Activated T-cell treated with anti-CD3 and anti-CD28 coated beads, Interleukin-2, amount 50 U/mL, for 24 hours (primary cell): ENCODE results near the gene BLOC1S1.

ENCODE experiments used
- DNase-seq: peaks from one replicate; pipeline ENCODE4 v3.0.0-alpha.2; 2020
- H3K27ac Mint-ChIP-seq: 2 replicates; pipeline ENCODE4 v1.8.0; 2020; ENCODE audit warnings: mild to moderate bottlenecking, mixed read lengths
- H3K27me3 Mint-ChIP-seq: 2 replicates; pipeline ENCODE4 v1.8.0; 2020; ENCODE audit warnings: mixed read lengths
- H3K36me3 Mint-ChIP-seq: 2 replicates; pipeline ENCODE4 v1.8.0; 2020; ENCODE audit warnings: low read depth, mixed read lengths
- H3K4me1 Mint-ChIP-seq: 2 replicates; pipeline ENCODE4 v1.8.0; 2020; ENCODE audit warnings: low read depth, mixed read lengths
- H3K4me3 Mint-ChIP-seq: 2 replicates; pipeline ENCODE4 v1.8.0; 2020; ENCODE audit warnings: mild to moderate bottlenecking, moderate library complexity, mixed read lengths
- H3K9me3 Mint-ChIP-seq: 2 replicates; pipeline ENCODE4 v1.8.0; 2020; ENCODE audit warnings: mixed read lengths

The BLOC1S1 gene

DNA sequence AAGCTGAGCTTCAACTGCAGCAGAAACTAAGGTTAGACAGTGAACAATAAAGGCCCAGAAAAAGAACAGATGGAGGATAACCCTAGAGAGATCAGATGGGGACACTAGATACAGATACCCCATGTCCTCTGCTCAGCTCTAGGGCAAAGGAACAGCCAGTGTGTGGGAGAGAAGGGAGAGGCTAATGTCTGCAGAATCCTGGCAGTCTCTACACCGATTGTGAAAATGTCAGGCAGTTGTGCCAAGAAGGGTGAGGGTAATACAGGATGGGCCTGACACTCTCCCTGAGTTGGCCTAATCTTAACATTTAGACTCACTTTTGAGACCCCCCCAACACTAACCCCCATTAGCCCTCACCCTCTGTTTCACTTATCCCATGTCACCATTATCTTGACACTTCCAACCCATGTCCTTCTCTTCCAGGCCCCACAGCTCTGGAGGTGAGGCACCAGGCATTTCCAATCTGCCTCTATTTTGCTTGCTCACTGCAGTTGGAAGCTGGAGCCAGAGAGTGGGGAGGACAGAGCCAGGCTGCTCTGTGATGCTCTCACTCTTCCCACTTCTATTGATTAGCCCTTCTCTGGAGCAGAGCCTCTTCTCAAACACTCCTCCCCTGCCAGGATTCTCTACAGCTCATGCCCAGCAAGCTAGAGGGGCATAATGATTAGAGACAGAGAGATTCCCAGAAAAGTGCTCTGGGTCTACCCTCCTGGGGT is 3.0 kb upstream of the BLOC1S1 start:
- Mint-ChIP-seq H3K27ac (no peak overlapping the region), H3K4me1 (peaks cover 35% of the 10 kb centered on the region), H3K27me3 (peaks cover 15% of the 10 kb centered on the region), H3K4me3 (no peak overlapping the region), H3K36me3 (peaks cover 20% of the 10 kb centered on the region), H3K9me3 (no peaks in the 10 kb centered on the region)
- DNase-seq = no peak

DNA sequence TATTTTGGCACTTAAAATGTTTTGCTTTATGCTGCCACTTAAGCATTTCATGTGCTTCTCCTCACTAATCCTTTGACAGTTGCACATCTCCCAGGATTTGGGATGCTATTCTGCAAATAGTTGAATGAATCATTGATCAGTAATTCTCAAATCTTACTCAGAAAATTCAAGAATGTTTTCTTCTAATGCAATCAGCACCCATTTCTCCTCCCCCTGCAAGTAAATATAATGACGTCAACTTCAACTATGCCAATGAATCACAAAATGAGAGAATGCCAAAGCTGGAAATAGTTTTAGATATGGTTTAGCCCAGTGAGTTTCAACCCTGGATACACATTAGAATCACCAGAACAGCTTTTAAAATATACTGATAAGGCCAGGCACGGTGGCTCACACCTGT is 2.1 kb upstream of the BLOC1S1 start:
- no peak for DNase-seq
- peaks cover 36% of the 10 kb centered on the region for H3K4me1 Mint-ChIP-seq
- H3K9me3 Mint-ChIP-seq = no peaks in the 10 kb centered on the region
- no peak overlapping the region for H3K27ac Mint-ChIP-seq
- peaks cover 7% of the 10 kb centered on the region for H3K27me3 Mint-ChIP-seq
- H3K36me3 Mint-ChIP-seq = peaks cover 28% of the 10 kb centered on the region
- H3K4me3 Mint-ChIP-seq = no peak overlapping the region

DNA sequence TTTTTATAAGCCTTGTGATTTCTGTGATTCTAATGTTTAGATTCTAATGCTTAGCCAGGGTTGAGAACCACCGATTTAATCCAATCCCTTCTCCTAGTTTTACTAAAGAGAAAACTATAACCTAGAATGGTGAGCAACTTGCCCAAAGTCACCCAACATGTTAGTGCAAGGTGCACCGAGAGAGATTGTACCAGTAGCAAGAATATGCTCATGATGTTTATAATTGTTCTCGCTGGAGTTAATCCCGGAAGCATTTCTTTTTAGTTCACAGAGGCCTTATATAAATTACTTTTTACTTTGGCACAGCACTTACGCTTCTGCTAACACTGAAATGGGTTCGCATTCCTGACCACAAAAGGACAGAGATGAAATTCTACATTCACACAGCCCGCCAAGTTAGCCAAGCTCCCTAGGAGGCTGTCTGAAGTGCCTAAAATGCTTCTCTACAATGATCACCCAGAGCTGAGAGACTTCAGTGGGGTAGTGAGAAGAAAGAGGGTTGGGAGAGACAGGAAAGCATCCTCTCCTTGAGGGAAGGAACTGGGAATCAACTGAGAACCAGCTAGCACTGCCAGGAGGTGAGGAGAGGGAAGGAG is 579 bp upstream of the BLOC1S1 start:
- Mint-ChIP-seq H3K4me1 (peaks cover 38% of the 10 kb centered on the region), H3K36me3 (peaks cover 38% of the 10 kb centered on the region), H3K4me3 (peak overlapping the region; percentile 91), H3K9me3 (no peaks in the 10 kb centered on the region), H3K27ac (peak overlapping the region; percentile 97), H3K27me3 (no peaks in the 10 kb centered on the region)
- DNase-seq = no peak

DNA sequence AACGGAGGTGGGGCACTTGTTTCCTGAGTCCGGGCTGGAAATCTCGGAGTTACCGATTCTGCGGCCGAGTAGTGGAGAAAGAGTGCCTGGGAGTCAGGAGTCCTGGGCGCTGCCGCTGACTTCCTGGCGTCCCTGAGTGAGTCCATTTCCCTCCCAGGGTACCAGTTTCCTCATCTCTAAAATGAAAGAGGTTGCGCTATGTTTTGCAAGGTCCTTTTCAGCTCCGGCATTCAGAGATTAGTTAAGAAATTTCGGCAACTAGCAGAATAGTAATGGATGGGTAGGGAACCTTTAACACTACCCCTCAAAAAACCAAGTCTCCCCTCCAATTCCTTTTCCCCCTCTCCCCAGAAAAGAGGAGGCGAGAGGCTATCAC is 724 bp downstream of the BLOC1S1 start:
- DNase-seq = no peak
- Mint-ChIP-seq H3K4me1 (peaks cover 44% of the 10 kb centered on the region), H3K27ac (peak overlapping the region; percentile 97), H3K36me3 (peaks cover 41% of the 10 kb centered on the region), H3K27me3 (no peaks in the 10 kb centered on the region), H3K4me3 (peak overlapping the region; percentile 91), H3K9me3 (no peaks in the 10 kb centered on the region)

DNA sequence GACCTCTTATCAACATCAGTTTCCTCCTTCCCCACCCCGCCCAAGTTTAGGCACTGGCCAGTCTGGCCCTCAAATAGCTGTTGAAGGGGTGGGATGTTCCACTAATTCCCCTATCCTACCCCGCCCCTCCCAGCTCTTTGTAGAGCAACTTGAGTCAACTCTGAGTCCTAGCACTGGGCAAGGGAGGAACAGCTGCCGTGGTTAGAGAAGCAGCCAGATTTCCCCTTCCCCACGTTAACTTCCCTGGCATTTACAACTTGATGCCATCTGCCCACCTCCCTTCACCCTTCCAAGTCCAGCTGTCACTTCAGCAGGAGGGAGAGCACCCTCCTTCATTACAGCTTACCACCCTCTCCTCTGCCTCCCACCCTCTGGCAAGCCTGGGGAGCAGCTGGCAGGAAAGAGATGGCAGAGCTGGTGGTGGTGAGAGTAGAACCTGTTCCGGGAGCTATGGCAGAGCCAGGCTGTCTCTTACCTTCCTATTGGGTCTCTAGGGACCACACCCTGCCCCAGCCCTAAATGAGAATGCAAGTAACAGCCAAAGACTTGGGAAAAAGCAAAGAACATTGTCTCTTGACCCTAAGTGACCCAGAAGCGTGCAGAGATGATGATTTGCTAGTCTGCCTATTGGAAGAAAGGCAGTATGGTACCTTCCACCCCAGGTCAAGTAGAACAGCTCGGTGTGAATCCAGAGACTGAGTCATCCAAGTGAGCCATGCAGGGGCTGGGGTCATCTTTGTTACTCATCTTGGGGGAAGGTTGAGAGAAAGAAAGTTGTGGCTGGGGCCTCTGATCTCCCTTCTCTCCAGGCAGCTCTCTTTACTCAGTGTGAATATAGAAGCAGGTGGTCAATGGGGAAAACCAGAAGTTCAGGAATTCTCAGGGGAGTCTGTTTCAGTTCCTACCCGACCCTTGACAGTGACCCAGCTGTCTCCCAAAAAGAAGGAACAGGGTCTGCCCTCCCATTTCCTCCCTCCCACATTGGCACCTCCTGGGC is 1.5 kb downstream of the BLOC1S1 start:
- Mint-ChIP-seq H3K4me3 (peak overlapping the region; percentile 91), H3K27me3 (no peaks in the 10 kb centered on the region), H3K27ac (peak overlapping the region; percentile 97), H3K9me3 (no peaks in the 10 kb centered on the region), H3K4me1 (peaks cover 44% of the 10 kb centered on the region), H3K36me3 (peaks cover 45% of the 10 kb centered on the region)
- DNase-seq = no peak

DNA sequence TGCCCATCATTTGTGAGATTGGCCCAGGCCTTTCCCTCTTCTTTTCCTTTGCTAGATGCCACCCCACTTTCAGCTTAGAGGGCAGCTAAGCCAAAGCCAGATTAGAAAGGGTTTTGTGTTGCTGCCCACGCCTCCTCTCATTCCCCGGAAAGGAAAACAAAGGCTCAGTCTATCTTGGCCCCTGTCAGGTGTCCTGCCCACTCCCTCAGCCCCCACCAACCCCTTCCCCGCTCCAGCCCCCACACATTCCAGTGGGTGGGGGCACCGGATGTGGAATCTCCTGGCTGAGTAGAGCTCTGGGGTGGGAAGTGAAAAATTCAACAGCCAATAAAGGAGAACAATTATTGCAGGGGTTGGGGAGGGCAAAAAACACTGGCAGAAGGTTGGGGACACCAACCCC is 2.2 kb downstream of the BLOC1S1 start:
- Mint-ChIP-seq H3K4me3 (peak overlapping the region; percentile 91), H3K4me1 (peaks cover 44% of the 10 kb centered on the region), H3K27ac (peak overlapping the region; percentile 97), H3K27me3 (no peaks in the 10 kb centered on the region), H3K9me3 (no peaks in the 10 kb centered on the region), H3K36me3 (peaks cover 46% of the 10 kb centered on the region)
- no peak for DNase-seq

DNA sequence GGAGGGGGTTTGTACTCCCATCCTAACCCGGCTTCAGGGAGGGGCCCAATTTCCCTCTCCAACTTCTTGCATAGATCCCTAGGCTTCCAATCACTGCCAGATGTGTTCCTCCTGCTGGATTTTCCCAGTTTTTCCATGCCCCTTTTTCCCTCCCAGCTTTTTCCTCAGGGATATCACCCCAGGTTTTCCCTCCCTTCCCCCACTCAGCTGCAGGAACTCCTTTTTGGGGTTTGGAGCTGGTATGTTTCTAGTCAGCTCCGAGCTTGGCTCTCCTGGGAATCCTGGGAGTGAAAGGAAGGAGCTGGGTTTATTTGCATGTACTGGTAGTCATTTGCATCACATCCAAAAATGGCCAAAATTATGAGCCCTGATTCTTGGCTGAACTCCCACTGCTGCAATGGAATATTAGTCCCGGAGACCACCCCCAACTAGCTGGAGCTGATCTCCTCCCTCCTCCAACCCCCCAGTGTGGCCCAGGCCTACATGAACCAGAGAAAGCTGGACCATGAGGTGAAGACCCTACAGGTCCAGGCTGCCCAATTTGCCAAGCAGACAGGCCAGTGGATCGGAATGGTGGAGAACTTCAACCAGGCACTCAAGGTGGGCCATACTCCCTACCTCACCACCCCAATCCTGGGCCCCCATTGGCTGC is 2.9 kb downstream of the BLOC1S1 start:
- peak overlapping the region; percentile 97 for H3K27ac Mint-ChIP-seq
- peaks cover 53% of the 10 kb centered on the region for H3K36me3 Mint-ChIP-seq
- no peaks in the 10 kb centered on the region for H3K27me3 Mint-ChIP-seq
- H3K9me3 Mint-ChIP-seq = no peaks in the 10 kb centered on the region
- no peak for DNase-seq
- peaks cover 44% of the 10 kb centered on the region for H3K4me1 Mint-ChIP-seq
- no peak overlapping the region for H3K4me3 Mint-ChIP-seq

DNA sequence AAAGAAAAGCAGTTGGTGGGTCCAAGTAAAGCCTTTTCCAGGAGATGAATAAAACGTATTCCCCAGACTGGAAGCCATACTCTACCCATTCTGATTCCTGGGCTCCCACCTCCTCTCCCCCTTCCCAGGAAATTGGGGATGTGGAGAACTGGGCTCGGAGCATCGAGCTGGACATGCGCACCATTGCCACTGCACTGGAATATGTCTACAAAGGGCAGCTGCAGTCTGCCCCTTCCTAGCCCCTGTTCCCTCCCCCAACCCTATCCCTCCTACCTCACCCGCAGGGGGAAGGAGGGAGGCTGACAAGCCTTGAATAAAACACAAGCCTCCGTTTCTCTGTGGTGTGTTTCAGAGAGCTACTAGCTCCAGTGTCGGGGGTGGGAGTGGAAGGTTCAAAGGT is 3.5 kb downstream of the BLOC1S1 start:
- H3K27me3 Mint-ChIP-seq = no peaks in the 10 kb centered on the region
- peak overlapping the region; percentile 60 for H3K27ac Mint-ChIP-seq
- peaks cover 59% of the 10 kb centered on the region for H3K36me3 Mint-ChIP-seq
- peaks cover 44% of the 10 kb centered on the region for H3K4me1 Mint-ChIP-seq
- no peak for DNase-seq
- no peaks in the 10 kb centered on the region for H3K9me3 Mint-ChIP-seq
- no peak overlapping the region for H3K4me3 Mint-ChIP-seq

DNA sequence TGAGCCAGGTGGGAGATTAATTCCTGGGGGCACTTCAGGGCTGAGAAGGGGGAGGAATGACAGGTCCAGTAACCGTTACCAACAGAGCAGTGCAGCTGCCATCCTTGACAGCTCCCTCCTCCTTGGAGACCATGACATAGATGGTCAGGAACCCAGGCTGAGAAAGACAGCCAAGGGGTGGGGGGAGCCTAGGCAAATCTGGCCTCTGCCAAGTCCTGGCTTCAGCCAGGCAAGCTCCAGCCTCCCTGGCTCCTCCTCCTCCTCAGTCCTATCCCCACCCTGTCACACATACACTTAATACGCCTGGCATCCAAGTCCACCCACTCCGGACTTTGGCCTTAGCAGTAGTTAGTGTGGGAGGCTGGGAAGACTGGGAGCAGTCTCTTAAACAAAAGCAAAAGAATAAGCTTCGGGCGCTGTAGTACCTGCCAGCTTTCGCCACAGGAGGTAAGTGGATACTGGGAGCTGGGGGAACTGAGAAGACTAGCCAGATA is 4.3 kb downstream of the BLOC1S1 start, which contains the start of gene RDH5:
Gene RDH5 (plus strand): TSS at position 323 of the 494 bp plus-strand sequence. CDS start 792 bp downstream, outside the sequence.
- H3K36me3 Mint-ChIP-seq = peaks cover 67% of the 10 kb centered on the region
- H3K27me3 Mint-ChIP-seq = no peaks in the 10 kb centered on the region
- DNase-seq = no peak
- peaks cover 46% of the 10 kb centered on the region for H3K4me1 Mint-ChIP-seq
- H3K9me3 Mint-ChIP-seq = no peaks in the 10 kb centered on the region
- peak within 1 kb of the TSS; percentile 60 for H3K27ac Mint-ChIP-seq
- H3K4me3 Mint-ChIP-seq = no peak within 1 kb of the TSS

DNA sequence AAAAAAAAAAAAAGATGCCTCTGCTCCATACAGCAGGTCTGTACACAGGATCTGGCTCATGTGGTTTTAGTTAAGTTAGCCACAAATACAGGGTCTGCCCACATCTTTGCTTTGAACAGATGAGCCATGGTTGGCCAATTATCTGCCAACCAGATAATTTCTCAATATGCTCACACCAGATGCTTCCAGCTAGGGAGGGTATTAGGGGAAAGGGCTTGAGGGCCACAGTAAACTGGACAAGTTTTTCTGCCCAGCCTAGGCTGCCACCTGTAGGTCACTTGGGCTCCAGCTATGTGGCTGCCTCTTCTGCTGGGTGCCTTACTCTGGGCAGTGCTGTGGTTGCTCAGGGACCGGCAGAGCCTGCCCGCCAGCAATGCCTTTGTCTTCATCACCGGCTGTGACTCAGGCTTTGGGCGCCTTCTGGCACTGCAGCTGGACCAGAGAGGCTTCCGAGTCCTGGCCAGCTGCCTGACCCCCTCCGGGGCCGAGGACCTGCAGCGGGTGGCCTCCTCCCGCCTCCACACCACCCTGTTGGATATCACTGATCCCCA is 5.1 kb downstream of the BLOC1S1 start:
- peak overlapping the region; percentile 29 for H3K27ac Mint-ChIP-seq
- no peak overlapping the region for H3K4me3 Mint-ChIP-seq
- no peaks in the 10 kb centered on the region for H3K27me3 Mint-ChIP-seq
- peaks cover 42% of the 10 kb centered on the region for H3K4me1 Mint-ChIP-seq
- peaks cover 72% of the 10 kb centered on the region for H3K36me3 Mint-ChIP-seq
- no peak for DNase-seq
- no peaks in the 10 kb centered on the region for H3K9me3 Mint-ChIP-seq

DNA sequence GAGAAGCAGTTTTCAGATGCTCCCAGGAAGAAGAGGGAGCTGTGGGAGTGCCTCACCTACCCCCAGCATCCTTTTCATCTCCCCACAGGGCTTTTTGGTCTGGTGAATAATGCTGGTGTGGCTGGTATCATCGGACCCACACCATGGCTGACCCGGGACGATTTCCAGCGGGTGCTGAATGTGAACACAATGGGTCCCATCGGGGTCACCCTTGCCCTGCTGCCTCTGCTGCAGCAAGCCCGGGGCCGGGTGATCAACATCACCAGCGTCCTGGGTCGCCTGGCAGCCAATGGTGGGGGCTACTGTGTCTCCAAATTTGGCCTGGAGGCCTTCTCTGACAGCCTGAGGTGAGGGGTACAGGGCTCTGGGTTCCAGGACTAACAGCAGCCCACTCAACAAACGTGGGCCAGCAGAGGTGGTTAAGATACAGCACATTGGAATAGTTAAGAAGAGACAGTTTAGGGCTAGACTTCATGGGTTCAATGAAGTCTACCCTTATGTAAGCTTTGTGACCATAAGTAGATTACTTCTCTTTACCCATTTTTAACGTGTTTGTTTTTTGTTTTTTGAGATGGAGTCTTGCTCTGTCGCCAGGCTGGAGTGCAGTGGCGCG is 5.9 kb downstream of the BLOC1S1 start:
- Mint-ChIP-seq H3K4me1 (peaks cover 45% of the 10 kb centered on the region), H3K36me3 (peaks cover 73% of the 10 kb centered on the region), H3K27me3 (no peaks in the 10 kb centered on the region), H3K9me3 (no peaks in the 10 kb centered on the region), H3K4me3 (no peak overlapping the region), H3K27ac (peak overlapping the region; percentile 63)
- no peak for DNase-seq

DNA sequence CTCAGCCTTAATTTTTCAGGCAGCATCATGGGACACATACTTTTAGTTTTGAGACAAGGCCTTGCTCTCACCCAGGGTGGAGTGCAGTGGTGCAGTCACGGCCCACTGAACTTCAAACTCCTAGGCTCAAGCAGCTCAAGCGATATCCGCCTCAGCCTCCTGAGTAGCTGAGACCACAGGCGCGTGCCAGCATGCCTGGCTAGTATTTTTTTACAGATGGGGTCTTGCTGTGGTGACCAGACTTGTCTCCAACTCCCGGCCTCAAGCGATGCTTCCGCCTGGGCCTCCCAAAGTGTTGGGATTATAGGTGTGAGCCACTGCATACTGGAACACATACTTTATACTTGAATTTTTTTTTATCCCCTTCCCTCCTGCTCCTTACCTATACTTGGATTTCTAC is 7.1 kb downstream of the BLOC1S1 start:
- Mint-ChIP-seq H3K27me3 (no peaks in the 10 kb centered on the region), H3K4me3 (no peak overlapping the region), H3K36me3 (peaks cover 71% of the 10 kb centered on the region), H3K9me3 (no peaks in the 10 kb centered on the region), H3K27ac (peak overlapping the region; percentile 58), H3K4me1 (peaks cover 45% of the 10 kb centered on the region)
- no peak for DNase-seq

DNA sequence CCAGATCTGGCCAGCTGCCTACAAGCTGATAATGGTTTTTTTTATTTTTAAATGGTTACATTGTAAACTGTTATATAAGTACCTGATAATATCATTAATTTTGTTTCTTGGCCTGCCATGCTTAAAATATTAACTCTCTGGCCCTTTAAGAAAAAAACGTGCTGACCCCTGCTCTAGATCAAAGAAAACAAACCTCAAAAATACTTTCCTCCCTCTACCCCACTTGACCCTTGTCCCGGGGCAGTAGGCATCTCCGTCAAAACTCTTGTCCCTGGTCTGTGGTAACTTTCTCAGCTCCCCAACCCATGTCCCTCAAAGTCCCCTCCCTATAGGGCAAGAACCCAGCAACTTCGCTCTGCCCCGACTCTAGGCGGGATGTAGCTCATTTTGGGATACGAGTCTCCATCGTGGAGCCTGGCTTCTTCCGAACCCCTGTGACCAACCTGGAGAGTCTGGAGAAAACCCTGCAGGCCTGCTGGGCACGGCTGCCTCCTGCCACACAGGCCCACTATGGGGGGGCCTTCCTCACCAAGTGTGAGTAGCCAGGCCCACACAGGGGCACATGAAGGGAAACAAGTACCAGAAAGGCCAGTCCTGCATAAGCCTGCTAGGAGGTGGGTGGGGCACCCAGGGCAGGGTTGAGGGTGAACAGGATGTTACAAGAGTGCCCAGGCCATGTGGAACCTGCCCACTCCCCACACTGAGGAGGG is 7.8 kb downstream of the BLOC1S1 start:
- Mint-ChIP-seq H3K36me3 (peaks cover 63% of the 10 kb centered on the region), H3K4me1 (peaks cover 39% of the 10 kb centered on the region), H3K27ac (no peak overlapping the region), H3K4me3 (no peak overlapping the region), H3K9me3 (no peaks in the 10 kb centered on the region), H3K27me3 (no peaks in the 10 kb centered on the region)
- DNase-seq = no peak
